Measurements from ENCODE around the gene CBR3. TPM values are rescaled to one million over a fixed set of nuclear protein-coding genes. Genes with fewer than 3 reads are reported as not detected.

Gene CBR3
- total and polyA plus RNA-seq, 2 donors: 1.5 to 9.1 TPM

DNA sequence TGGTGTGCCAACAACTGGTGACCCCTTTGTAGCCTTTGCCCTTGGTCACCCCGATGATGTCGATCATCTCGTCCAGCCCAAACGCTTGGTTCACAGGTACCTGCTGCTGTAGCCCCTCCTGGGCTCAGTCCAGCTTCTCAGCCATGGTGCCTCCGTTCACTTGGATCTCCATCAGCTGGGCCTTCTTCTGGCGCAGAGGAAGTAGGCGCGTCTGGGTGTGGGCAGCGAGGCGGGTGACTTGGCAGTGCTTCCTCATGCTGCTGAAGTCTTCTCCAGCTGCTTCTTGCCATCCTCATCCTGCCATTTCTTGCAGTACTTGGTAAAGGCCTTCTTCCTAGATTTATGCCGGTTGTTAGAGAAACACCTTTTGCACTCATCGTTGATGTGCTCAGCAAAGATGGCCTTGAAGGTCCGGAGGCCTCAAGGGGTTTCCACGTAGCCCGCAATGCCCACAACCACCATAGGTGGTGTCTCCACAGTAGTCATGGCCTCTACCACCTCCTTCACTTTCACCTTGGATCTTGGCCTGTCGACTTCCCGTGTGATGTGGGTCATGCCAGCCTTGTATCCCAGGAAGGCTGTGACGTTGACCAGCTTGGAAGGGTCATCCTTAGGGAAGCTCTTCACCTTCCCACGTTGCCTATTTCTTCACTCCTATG, 34.7 kb downstream of the CBR3 start:
- H3K4me1 ChIP-seq (ENCODE audit: control insufficient read depth in 2 of 2, insufficient read depth in 2 of 2, low read length in 2 of 2): peaks cover 0 to 9% of the 10 kb centered on the region in 2 donors
- H3K4me3 ChIP-seq (ENCODE audit: low read length in 2 of 2): no peak overlapping the region
- H3K9me3 ChIP-seq (ENCODE audit: control insufficient read depth in 2 of 2, insufficient read depth in 1 of 2, low read length in 1 of 2): no peaks in the 10 kb centered on the region
- WGBS: 94% methylated on average over 19 of the region's 19 CpGs
- H3K36me3 ChIP-seq (ENCODE audit: control insufficient read depth in 2 of 2, insufficient read depth in 2 of 2, low read length in 1 of 2): peaks cover 14 to 16% of the 10 kb centered on the region in 2 donors
- no peak for DNase-seq (ENCODE audit: low read depth in 6 of 9, low spot score in 9 of 9)
- no peaks in the 10 kb centered on the region for H3K27me3 ChIP-seq (ENCODE audit: control insufficient read depth in 2 of 2, insufficient read depth in 1 of 2, low read length in 1 of 2)
- H3K27ac ChIP-seq (ENCODE audit: low read depth in 1 of 2, low read length in 1 of 2): no peak overlapping the region

DNA sequence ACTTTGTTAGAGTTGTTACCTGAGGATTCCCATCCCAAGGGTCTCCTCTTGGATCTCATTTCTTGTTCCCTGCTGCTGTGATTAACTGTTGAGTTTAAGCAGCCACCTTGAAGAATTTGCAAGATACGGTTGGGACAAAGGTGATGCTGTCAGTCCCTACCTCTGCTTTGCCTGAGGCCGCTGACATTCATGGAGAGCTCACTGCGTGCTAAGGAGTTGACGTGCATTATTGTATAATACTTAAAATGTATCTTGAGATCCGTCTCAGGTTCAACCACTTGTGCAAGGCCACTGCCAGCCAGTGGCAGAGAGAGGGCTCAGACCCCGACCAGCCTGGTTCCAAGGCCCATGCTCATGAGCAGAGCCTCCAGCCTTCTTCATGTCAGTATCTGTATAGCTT, 35.9 kb downstream of the CBR3 start:
- no peaks in the 10 kb centered on the region for H3K9me3 ChIP-seq (ENCODE audit: control insufficient read depth in 2 of 2, insufficient read depth in 1 of 2, low read length in 1 of 2)
- H3K36me3 ChIP-seq (ENCODE audit: control insufficient read depth in 2 of 2, insufficient read depth in 2 of 2, low read length in 1 of 2): peaks cover 14 to 16% of the 10 kb centered on the region in 2 donors
- 98% methylated on average over 6 of the region's 6 CpGs for WGBS
- DNase-seq (ENCODE audit: low read depth in 6 of 9, low spot score in 9 of 9): no peak
- H3K27me3 ChIP-seq (ENCODE audit: control insufficient read depth in 2 of 2, insufficient read depth in 1 of 2, low read length in 1 of 2): no peaks in the 10 kb centered on the region
- H3K27ac ChIP-seq (ENCODE audit: low read depth in 1 of 2, low read length in 1 of 2): no peak overlapping the region
- H3K4me1 ChIP-seq (ENCODE audit: control insufficient read depth in 2 of 2, insufficient read depth in 2 of 2, low read length in 2 of 2): peaks cover 0 to 11% of the 10 kb centered on the region in 2 donors
- no peak overlapping the region for H3K4me3 ChIP-seq (ENCODE audit: low read length in 2 of 2)

GRCh38 chr21:36171336-36171735, 36.5 kb downstream of the CBR3 start:
- no peak overlapping the region for H3K27ac ChIP-seq (ENCODE audit: low read depth in 1 of 2, low read length in 1 of 2)
- WGBS: 95% methylated on average over 5 of the region's 5 CpGs
- H3K4me3 ChIP-seq (ENCODE audit: low read length in 2 of 2): no peak overlapping the region
- no peak for DNase-seq (ENCODE audit: low read depth in 6 of 9, low spot score in 9 of 9)
- no peaks in the 10 kb centered on the region for H3K9me3 ChIP-seq (ENCODE audit: control insufficient read depth in 2 of 2, insufficient read depth in 1 of 2, low read length in 1 of 2)
- peaks cover 14 to 16% of the 10 kb centered on the region in 2 donors for H3K36me3 ChIP-seq (ENCODE audit: control insufficient read depth in 2 of 2, insufficient read depth in 2 of 2, low read length in 1 of 2)
- H3K27me3 ChIP-seq (ENCODE audit: control insufficient read depth in 2 of 2, insufficient read depth in 1 of 2, low read length in 1 of 2): no peaks in the 10 kb centered on the region
- peaks cover 0 to 16% of the 10 kb centered on the region in 2 donors for H3K4me1 ChIP-seq (ENCODE audit: control insufficient read depth in 2 of 2, insufficient read depth in 2 of 2, low read length in 2 of 2)

GRCh38 chr21:36171741-36172331, 37.0 kb downstream of the CBR3 start:
- Histone ChIP-seq H3K4me1 (ENCODE audit: control insufficient read depth in 2 of 2, insufficient read depth in 2 of 2, low read length in 2 of 2) (peaks cover 0 to 19% of the 10 kb centered on the region in 2 donors), H3K4me3 (ENCODE audit: low read length in 2 of 2) (no peak overlapping the region), H3K36me3 (ENCODE audit: control insufficient read depth in 2 of 2, insufficient read depth in 2 of 2, low read length in 1 of 2) (peaks cover 11 to 12% of the 10 kb centered on the region in 2 donors), H3K27ac (ENCODE audit: low read depth in 1 of 2, low read length in 1 of 2) (no peak overlapping the region), H3K27me3 (ENCODE audit: control insufficient read depth in 2 of 2, insufficient read depth in 1 of 2, low read length in 1 of 2) (no peaks in the 10 kb centered on the region), H3K9me3 (ENCODE audit: control insufficient read depth in 2 of 2, insufficient read depth in 1 of 2, low read length in 1 of 2) (no peaks in the 10 kb centered on the region)
- 97% methylated on average over 9 of the region's 9 CpGs for WGBS
- no peak for DNase-seq (ENCODE audit: low read depth in 6 of 9, low spot score in 9 of 9)

DNA sequence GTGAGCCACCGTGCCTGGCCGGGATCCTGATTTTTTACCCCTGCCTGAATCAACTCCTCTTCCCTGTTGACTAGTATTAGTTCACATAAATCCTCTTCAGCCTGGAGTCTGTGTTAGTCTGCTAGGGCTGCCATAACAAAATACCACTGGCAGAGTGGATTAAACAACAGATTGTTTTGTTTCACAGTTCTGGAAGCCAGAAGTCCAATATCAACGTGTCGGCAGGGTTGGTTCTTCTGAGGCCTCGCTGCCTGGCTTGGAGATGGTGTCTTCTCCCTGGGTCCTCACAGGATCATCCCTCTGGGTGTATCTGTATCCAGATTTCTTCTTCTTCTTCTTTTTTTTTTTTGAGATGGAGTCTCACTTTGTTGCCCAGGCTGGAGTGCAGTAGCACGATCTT, 39.9 kb downstream of the CBR3 start:
- 98% methylated on average over 6 of the region's 6 CpGs for WGBS
- no peak for DNase-seq (ENCODE audit: low read depth in 6 of 9, low spot score in 9 of 9)
- Histone ChIP-seq H3K9me3 (ENCODE audit: control insufficient read depth in 2 of 2, insufficient read depth in 1 of 2, low read length in 1 of 2) (no peaks in the 10 kb centered on the region), H3K36me3 (ENCODE audit: control insufficient read depth in 2 of 2, insufficient read depth in 2 of 2, low read length in 1 of 2) (peaks cover 3 to 5% of the 10 kb centered on the region in 2 donors), H3K4me1 (ENCODE audit: control insufficient read depth in 2 of 2, insufficient read depth in 2 of 2, low read length in 2 of 2) (peaks cover 0 to 19% of the 10 kb centered on the region in 2 donors), H3K27me3 (ENCODE audit: control insufficient read depth in 2 of 2, insufficient read depth in 1 of 2, low read length in 1 of 2) (no peaks in the 10 kb centered on the region), H3K27ac (ENCODE audit: low read depth in 1 of 2, low read length in 1 of 2) (no peak overlapping the region), H3K4me3 (ENCODE audit: low read length in 2 of 2) (no peak overlapping the region)

GRCh38 chr21:36175771-36176565, 41.1 kb downstream of the CBR3 start:
- H3K9me3 ChIP-seq (ENCODE audit: control insufficient read depth in 2 of 2, insufficient read depth in 1 of 2, low read length in 1 of 2): peaks cover 0 to 2% of the 10 kb centered on the region in 2 donors
- H3K36me3 ChIP-seq (ENCODE audit: control insufficient read depth in 2 of 2, insufficient read depth in 2 of 2, low read length in 1 of 2): no peaks in the 10 kb centered on the region
- no peak overlapping the region for H3K4me3 ChIP-seq (ENCODE audit: low read length in 2 of 2)
- H3K27ac ChIP-seq (ENCODE audit: low read depth in 1 of 2, low read length in 1 of 2): no peak overlapping the region
- WGBS: 74% methylated on average over 7 of the region's 7 CpGs
- H3K27me3 ChIP-seq (ENCODE audit: control insufficient read depth in 2 of 2, insufficient read depth in 1 of 2, low read length in 1 of 2): no peaks in the 10 kb centered on the region
- DNase-seq (ENCODE audit: low read depth in 6 of 9, low spot score in 9 of 9): peak in 3 of 9 donors; percentile 23 to 50 (median 24)
- peaks cover 0 to 19% of the 10 kb centered on the region in 2 donors for H3K4me1 ChIP-seq (ENCODE audit: control insufficient read depth in 2 of 2, insufficient read depth in 2 of 2, low read length in 2 of 2)

- peaks cover 0 to 19% of the 10 kb centered on the region in 2 donors for H3K4me1 ChIP-seq (ENCODE audit: control insufficient read depth in 2 of 2, insufficient read depth in 2 of 2, low read length in 2 of 2)
- H3K27me3 ChIP-seq (ENCODE audit: control insufficient read depth in 2 of 2, insufficient read depth in 1 of 2, low read length in 1 of 2): no peaks in the 10 kb centered on the region
- WGBS: 95% methylated on average over 2 of the region's 2 CpGs
- H3K36me3 ChIP-seq (ENCODE audit: control insufficient read depth in 2 of 2, insufficient read depth in 2 of 2, low read length in 1 of 2): no peaks in the 10 kb centered on the region
- no peak overlapping the region for H3K4me3 ChIP-seq (ENCODE audit: low read length in 2 of 2)
- H3K27ac ChIP-seq (ENCODE audit: low read depth in 1 of 2, low read length in 1 of 2): no peak overlapping the region
- peaks cover 0 to 2% of the 10 kb centered on the region in 2 donors for H3K9me3 ChIP-seq (ENCODE audit: control insufficient read depth in 2 of 2, insufficient read depth in 1 of 2, low read length in 1 of 2)
- no peak for DNase-seq (ENCODE audit: low read depth in 6 of 9, low spot score in 9 of 9)
Measured at GRCh38 chr21:36178349-36178748, 43.5 kb downstream of the CBR3 start.

DNA sequence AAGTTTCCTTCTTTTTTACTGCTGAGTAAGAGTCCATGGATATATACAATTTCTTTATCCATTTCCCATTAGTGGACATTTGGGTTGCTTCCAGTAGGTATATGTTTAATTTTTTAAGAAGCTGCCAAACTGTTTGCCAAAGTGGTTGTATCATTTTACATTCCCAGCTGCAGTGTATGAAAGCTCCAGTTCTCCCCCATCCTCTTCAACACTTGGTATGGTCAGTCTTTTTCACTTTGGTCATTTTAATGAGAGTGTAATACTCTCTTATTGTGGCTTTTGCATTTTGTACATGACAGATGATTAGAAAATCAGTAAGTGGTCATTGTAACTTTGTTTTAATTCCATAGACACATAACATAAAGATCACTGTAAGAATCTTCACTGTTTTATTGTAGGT, 44.3 kb downstream of the CBR3 start:
- no peak overlapping the region for H3K27ac ChIP-seq (ENCODE audit: low read depth in 1 of 2, low read length in 1 of 2)
- no peaks in the 10 kb centered on the region for H3K36me3 ChIP-seq (ENCODE audit: control insufficient read depth in 2 of 2, insufficient read depth in 2 of 2, low read length in 1 of 2)
- peaks cover 0 to 13% of the 10 kb centered on the region in 2 donors for H3K4me1 ChIP-seq (ENCODE audit: control insufficient read depth in 2 of 2, insufficient read depth in 2 of 2, low read length in 2 of 2)
- H3K9me3 ChIP-seq (ENCODE audit: control insufficient read depth in 2 of 2, insufficient read depth in 1 of 2, low read length in 1 of 2): peaks cover 0 to 2% of the 10 kb centered on the region in 2 donors
- H3K4me3 ChIP-seq (ENCODE audit: low read length in 2 of 2): no peak overlapping the region
- DNase-seq (ENCODE audit: low read depth in 6 of 9, low spot score in 9 of 9): no peak
- H3K27me3 ChIP-seq (ENCODE audit: control insufficient read depth in 2 of 2, insufficient read depth in 1 of 2, low read length in 1 of 2): no peaks in the 10 kb centered on the region

- 98% methylated on average over 5 of the region's 5 CpGs for WGBS
- Histone ChIP-seq H3K27ac (ENCODE audit: low read depth in 1 of 2, low read length in 1 of 2) (no peak overlapping the region), H3K4me1 (ENCODE audit: control insufficient read depth in 2 of 2, insufficient read depth in 2 of 2, low read length in 2 of 2) (peaks cover 0 to 9% of the 10 kb centered on the region in 2 donors)
Measured at GRCh38 chr21:36180963-36181362, 46.1 kb downstream of the CBR3 start.

More at GRCh38 chr21:36180963-36181362, 46.1 kb downstream of the CBR3 start:
- Histone ChIP-seq H3K4me3 (ENCODE audit: low read length in 2 of 2) (no peak overlapping the region), H3K9me3 (ENCODE audit: control insufficient read depth in 2 of 2, insufficient read depth in 1 of 2, low read length in 1 of 2) (peaks cover 0 to 2% of the 10 kb centered on the region in 2 donors), H3K36me3 (ENCODE audit: control insufficient read depth in 2 of 2, insufficient read depth in 2 of 2, low read length in 1 of 2) (peaks cover 0 to 3% of the 10 kb centered on the region in 2 donors), H3K27me3 (ENCODE audit: control insufficient read depth in 2 of 2, insufficient read depth in 1 of 2, low read length in 1 of 2) (no peaks in the 10 kb centered on the region)
- DNase-seq (ENCODE audit: low read depth in 6 of 9, low spot score in 9 of 9): no peak

Measured in thymus (tissue), 11 donors.